Adrenal gland (tissue), 12 donors: ENCODE data around the gene NSMCE1. TPM values are rescaled to one million over a fixed set of nuclear protein-coding genes. Genes with fewer than 3 reads are reported as not detected.

Experiments used
- DNase-seq, 7 donors: peaks; one replicate each; pipeline ENCODE4 v3.0.0-alpha.2; 2019 to 2020
- H3K27ac ChIP-seq, 5 donors: fragments of 200-600 bp; sonication (generic) in 4 of 5; 1 replicate in 3 of 5; 2 replicates in 2 of 5; pipeline versions ENCODE4 v1.5.1 to v1.8.0; 2016 to 2020; ENCODE audit warnings: mild to moderate bottlenecking in 1 of 5
- H3K27me3 ChIP-seq: fragments of 200-600 bp; 2 replicates; pipeline ENCODE4 v1.8.0; 2021
- H3K36me3 ChIP-seq, 2 donors: fragments of 200-600 bp; replicated peaks in 1 of 2; 1 replicate in 1 of 2; 2 replicates in 1 of 2; pipeline versions ENCODE4 v1.5.1 to v1.8.0; 2018 to 2022
- H3K4me1 ChIP-seq, 2 donors: fragments of 200-600 bp; replicated peaks in 1 of 2; 1 replicate in 1 of 2; 2 replicates in 1 of 2; pipeline versions ENCODE4 v1.5.1 to v1.8.0; 2018 to 2021
- H3K4me3 ChIP-seq, 4 donors: fragments of 200-600 bp; sonication (generic) in 3 of 4; one replicate each; pipeline ENCODE4 v1.5.1; 2016 to 2018
- H3K9me3 ChIP-seq, 3 donors: fragments of 200-600 bp; sonication (generic) in 1 of 3; replicated peaks in 1 of 3; 1 replicate in 2 of 3; 2 replicates in 1 of 3; pipeline versions ENCODE4 v1.5.1 to v1.8.0; 2016 to 2021
- POLR2A ChIP-seq, 2 donors: fragments of 450-650 bp; IDR thresholded peaks; one replicate each; pipeline ENCODE4 v1.6.1; 2017; ENCODE audit warnings: antibody characterized with exemption in 2 of 2, mild to moderate bottlenecking in 2 of 2, moderate library complexity in 1 of 2
- WGBS, 4 donors: extraction: QIAGEN DNeasy Blood & Tissue Kit in 2 of 4; methylation state at CpG; one replicate each; pipeline versions ENCODE4 v1.1.5 to v1.1.7; 2013 to 2017; 5-methylcytosine and 5-hydroxymethylcytosine counted together
- intact Hi-C, 2 donors: fragments of 100-400 bp; cut with DNase I; formaldehyde crosslinking; loops; one replicate each; pipeline versions ENCODE4 v1.14.1 to v1.15.0; 2022 to 2023
- polyA plus RNA-seq, 3 donors: library from polyadenylated mRNA; stranded (reverse); fragments of 200-250 nt in 2 of 3; fragments of 350-450 nt in 1 of 3; fragmentation: Illumina TruSeq in 1 of 3; extraction: RNeasy Lipid Tissue Mini Kit (QIAGEN cat#74804) in 1 of 3; gene quantifications; one replicate each; pipeline ENCODE4 v1.2.3, GENCODE V29; 2013 to 2014
- total RNA-seq, 9 donors: library from RNA; depleted of rRNA in 4 of 9; stranded (reverse); fragments of >200 nt in 4 of 9; fragments of 120-200 nt in 1 of 9; fragmentation: NEBNext Ultra II Directional in 1 of 9; extraction: Animal tissue kit (Norgen Biotek cat#: 25700) in 1 of 9; gene quantifications; one replicate each; pipeline versions ENCODE4 v1.1.0 to v1.2.4, GENCODE V29; 2013 to 2023
- TF ChIP-seq, protein P1 (sequence below), 6 experiments: fragments of 450-650 bp in 4 of 6; fragments of 200-600 bp in 2 of 6; sonication (generic) in 1 of 6; IDR thresholded peaks; 1 replicate in 5 of 6; 2 replicates in 1 of 6; pipeline versions ENCODE4 v1.5.1 to v1.8.0; 2016 to 2021; ENCODE audit warnings: antibody characterized with exemption in 6 of 6, mild to moderate bottlenecking in 2 of 6, moderate library complexity in 1 of 6
- donor health status: healthy with polysubstance abuse.
- donor health status: Bipolar disorder and iron deficiency.
- donor health status: DM: yes; HTN: yes; CAD: no.
- donor health status: DM: no; HTN: no; CAD: no.
- donor health status: DM: no; HTN: no; CAD: no.
- donor health status: DM: yes; HTN: yes; CAD: no.

The NSMCE1 gene
- total and polyA plus RNA-seq, 12 donors, result 54.3 to 182 (median 88.1) TPM

DNA sequence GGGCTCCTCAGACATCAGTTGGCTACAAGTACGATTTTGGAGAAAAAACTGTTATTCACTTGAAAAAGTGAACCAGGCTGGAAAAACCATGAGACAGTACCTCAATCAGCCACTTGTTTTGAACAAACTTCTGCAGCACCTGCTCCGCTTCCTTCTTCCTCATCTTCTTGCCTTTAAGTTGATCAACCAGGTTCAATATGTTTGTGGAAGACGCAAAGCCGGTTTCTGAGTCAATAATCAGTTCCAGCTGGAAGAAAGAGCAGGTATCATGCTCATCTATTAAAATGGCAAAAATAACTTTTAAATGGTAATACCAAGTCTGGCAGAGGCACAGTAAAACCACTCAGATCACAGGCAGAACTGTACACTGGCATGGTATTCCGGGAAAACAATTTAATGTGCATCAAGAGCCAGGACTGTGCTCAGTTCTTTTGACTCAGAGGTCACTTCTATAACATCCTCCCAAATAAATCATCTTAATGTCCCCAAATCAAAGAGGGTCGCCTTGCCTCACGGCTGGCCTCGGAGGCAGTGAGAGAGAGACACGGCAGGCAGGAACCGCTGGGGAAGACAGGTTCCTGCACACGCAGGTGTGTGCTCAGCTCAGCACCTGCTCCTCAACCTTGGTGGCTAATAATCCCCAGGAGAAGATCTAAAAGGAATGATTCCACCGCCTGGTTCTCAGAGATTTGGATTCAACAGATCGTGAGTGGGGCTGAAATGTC lies 35.5 kb downstream of the NSMCE1 start:
- Histone ChIP-seq H3K27me3 (no peaks in the 10 kb centered on the region), H3K4me3 (no peak overlapping the region), H3K36me3 (peaks cover 0 to 22% of the 10 kb centered on the region in 2 donors), H3K27ac (peak overlapping the region in 1 of 5 donors; percentile 14), H3K4me1 (peaks cover 8 to 36% of the 10 kb centered on the region in 2 donors), H3K9me3 (no peaks in the 10 kb centered on the region)
- TF ChIP-seq, protein P1, sequence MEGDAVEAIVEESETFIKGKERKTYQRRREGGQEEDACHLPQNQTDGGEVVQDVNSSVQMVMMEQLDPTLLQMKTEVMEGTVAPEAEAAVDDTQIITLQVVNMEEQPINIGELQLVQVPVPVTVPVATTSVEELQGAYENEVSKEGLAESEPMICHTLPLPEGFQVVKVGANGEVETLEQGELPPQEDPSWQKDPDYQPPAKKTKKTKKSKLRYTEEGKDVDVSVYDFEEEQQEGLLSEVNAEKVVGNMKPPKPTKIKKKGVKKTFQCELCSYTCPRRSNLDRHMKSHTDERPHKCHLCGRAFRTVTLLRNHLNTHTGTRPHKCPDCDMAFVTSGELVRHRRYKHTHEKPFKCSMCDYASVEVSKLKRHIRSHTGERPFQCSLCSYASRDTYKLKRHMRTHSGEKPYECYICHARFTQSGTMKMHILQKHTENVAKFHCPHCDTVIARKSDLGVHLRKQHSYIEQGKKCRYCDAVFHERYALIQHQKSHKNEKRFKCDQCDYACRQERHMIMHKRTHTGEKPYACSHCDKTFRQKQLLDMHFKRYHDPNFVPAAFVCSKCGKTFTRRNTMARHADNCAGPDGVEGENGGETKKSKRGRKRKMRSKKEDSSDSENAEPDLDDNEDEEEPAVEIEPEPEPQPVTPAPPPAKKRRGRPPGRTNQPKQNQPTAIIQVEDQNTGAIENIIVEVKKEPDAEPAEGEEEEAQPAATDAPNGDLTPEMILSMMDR (IDR thresholded peaks at IDR 0.05), result no peak
- DNase-seq, result no peak
- WGBS, 4 donors, result 76 to 85% (median 79%) methylated on average over 12 to 13 of the region's 13 CpGs
- intact Hi-C loops, result loop anchor here in 1 of 2 donors (10.0 kb wide), 1 partner anchor 82 kb away; the partner anchor contains the start of gene IL4R

DNA sequence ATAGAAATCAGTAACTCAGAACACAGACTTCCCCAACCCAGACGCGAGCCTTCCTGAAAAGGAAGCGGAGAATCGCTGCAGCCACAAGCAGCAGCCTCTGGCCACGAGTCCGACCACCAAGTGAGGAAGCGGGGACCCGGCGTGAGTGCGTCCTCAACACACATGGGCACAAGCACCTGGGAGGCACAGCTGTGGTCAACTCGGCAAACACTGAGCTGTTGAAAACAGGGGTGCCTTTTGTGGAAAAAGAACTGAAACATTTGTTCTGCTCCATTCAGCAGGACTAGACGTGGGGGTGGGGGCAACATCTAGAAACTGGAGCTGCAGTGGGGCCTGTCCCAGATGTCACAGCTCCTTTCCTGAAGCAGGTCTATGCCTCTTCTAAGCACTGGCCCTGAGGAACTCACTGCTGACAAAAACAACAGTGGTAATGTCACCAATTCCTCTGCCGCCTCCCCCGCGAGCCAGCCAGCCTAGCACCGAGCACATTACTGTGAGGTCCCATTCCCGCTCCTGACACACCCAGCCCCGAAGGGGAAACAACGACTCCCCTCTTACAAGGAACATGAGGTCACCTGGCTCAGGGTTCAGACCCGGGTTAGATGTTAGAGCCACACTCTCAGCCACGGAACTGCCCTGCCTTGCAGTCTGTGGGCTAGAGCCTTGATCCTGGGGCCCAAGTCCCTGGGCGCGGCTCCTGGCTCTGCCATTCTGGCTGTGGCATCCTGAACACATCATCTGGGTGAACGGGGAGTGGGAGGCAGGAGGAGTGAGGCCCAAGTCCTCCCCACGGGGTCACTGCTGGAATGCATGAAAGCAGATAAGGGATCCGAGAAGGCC lies 36.3 kb downstream of the NSMCE1 start:
- H3K36me3 ChIP-seq, result peaks cover 0 to 22% of the 10 kb centered on the region in 2 donors
- TF ChIP-seq POLR2A (IDR thresholded peaks at IDR 0.05), result no peak
- TF ChIP-seq, protein P1 (IDR thresholded peaks at IDR 0.05), result no peak
- 68 to 90% (median 76%) methylated on average over 21 to 26 of the region's 26 CpGs for WGBS, 4 donors
- no peak for DNase-seq
- H3K4me1 ChIP-seq, result peaks cover 8 to 29% of the 10 kb centered on the region in 2 donors
- no peaks in the 10 kb centered on the region for H3K27me3 ChIP-seq
- no peak overlapping the region for H3K27ac ChIP-seq
- H3K9me3 ChIP-seq, result no peaks in the 10 kb centered on the region
- intact Hi-C loops, result loop anchor here in 1 of 2 donors (10.0 kb wide), 1 partner anchor 83 kb away; the partner anchor contains the start of gene IL4R
- no peak overlapping the region for H3K4me3 ChIP-seq

- intact Hi-C loops, result loop anchor here in 1 of 2 donors (10.0 kb wide), 1 partner anchor 83 kb away; the partner anchor contains the start of gene IL4R
- H3K27me3 ChIP-seq, result no peaks in the 10 kb centered on the region
- 73 to 87% (median 80%) methylated on average over 3 to 8 of the region's 8 CpGs for whole genome bisulfite sequencing, 4 donors
- H3K9me3 ChIP-seq, result no peaks in the 10 kb centered on the region
- no peak for TF ChIP-seq POLR2A (IDR thresholded peaks at IDR 0.05)
- TF ChIP-seq, protein P1 (IDR thresholded peaks at IDR 0.05), result no peak
- no peak overlapping the region for H3K27ac ChIP-seq
- H3K4me1 ChIP-seq, result peaks cover 8 to 22% of the 10 kb centered on the region in 2 donors
- H3K36me3 ChIP-seq, result peaks cover 0 to 22% of the 10 kb centered on the region in 2 donors
- no peak overlapping the region for H3K4me3 ChIP-seq
- DNase-seq, result no peak
Measured at GRCh38 chr16:27231692-27232060, 36.9 kb downstream of the NSMCE1 start.

GRCh38 chr16:27230562-27231001 lies 38.0 kb downstream of the NSMCE1 start:
- peaks cover 6 to 13% of the 10 kb centered on the region in 2 donors for H3K4me1 ChIP-seq
- intact Hi-C loops, result loop anchor here in 1 of 2 donors (10.0 kb wide), 1 partner anchor 84 kb away; the partner anchor contains the start of gene IL4R
- H3K4me3 ChIP-seq, result no peak overlapping the region
- no peaks in the 10 kb centered on the region for H3K27me3 ChIP-seq
- no peak for DNase-seq
- H3K9me3 ChIP-seq, result no peaks in the 10 kb centered on the region
- H3K36me3 ChIP-seq, result peaks cover 0 to 22% of the 10 kb centered on the region in 2 donors
- TF ChIP-seq, protein P1 (IDR thresholded peaks at IDR 0.05), result no peak
- no peak for TF ChIP-seq POLR2A (IDR thresholded peaks at IDR 0.05)
- no peak overlapping the region for H3K27ac ChIP-seq
- WGBS, 4 donors, result 87 to 95% (median 89%) methylated on average over 9 to 16 of the region's 16 CpGs
